ENCODE results near the gene EGFL6.
"Not testable (repeated sequence)": the region's sequence is repeated elsewhere in the genome, so short reads cannot be mapped to it uniquely, and the experiment has no call there.

DNA sequence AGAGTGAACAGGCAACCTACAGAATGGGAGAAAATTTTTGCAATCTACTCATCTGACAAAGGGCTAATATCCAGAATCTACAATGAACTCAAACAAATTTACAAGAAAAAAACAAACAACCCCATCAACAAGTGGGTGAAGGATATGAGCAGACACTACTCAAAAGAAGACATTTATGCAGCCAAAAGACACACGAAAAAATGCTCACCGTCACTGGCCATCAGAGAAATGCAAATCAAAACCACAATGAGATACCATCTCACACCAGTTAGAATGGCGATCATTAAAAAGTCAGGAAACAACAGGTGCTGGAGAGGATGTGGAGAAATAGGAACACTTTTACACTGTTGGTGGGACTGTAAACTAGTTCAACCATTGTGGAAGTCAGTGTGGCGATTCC lies 72.3 kb downstream of the EGFL6 start:
- not testable (repeated sequence) for TF ChIP-seq CTCF (IDR thresholded peaks at IDR 0.05; ENCODE audit: poor library complexity, severe bottlenecking); EZH2 (IDR thresholded peaks at IDR 0.05; ENCODE audit: borderline replicate concordance, insufficient read depth, low read length, poor library complexity, severe bottlenecking)
